GM12878 (cell line): Measurements from ENCODE around the gene PDE8B.

ENCODE experiments used
- CTCF ChIP-seq, 3 experiments: IDR thresholded peaks in 2 of 3; conservative IDR thresholded peaks in 1 of 3; 2 replicates each; pipeline ENCODE4 v1.5.1; 2011; ENCODE audit warnings: low read depth in 3 of 3, low read length in 3 of 3, mild to moderate bottlenecking in 3 of 3, control low read depth in 2 of 3, moderate library complexity in 2 of 3, inconsistent platforms in 1 of 3, mixed read lengths in 1 of 3; ENCODE audit not compliant: control insufficient read depth in 2 of 3, insufficient read depth in 1 of 3; ENCODE audit errors: extremely low read depth in 1 of 3
- MYC ChIP-seq: IDR thresholded peaks from 2 replicates; pipeline ENCODE4 v1.6.1; 2011; ENCODE audit warnings: mild to moderate bottlenecking, low read length, moderate library complexity, inconsistent platforms; ENCODE audit not compliant: insufficient read depth, insufficient replicate concordance, insufficient read length, severe bottlenecking
- POLR2A ChIP-seq: IDR thresholded peaks from 2 replicates; pipeline ENCODE4 v1.6.1; 2011; ENCODE audit warnings: low read depth, mild to moderate bottlenecking, low read length
- POLR2AphosphoS5 ChIP-seq: IDR thresholded peaks from 2 replicates; pipeline ENCODE4 v1.6.1; 2011; ENCODE audit warnings: mild to moderate bottlenecking, low read length, inconsistent platforms

DNA sequence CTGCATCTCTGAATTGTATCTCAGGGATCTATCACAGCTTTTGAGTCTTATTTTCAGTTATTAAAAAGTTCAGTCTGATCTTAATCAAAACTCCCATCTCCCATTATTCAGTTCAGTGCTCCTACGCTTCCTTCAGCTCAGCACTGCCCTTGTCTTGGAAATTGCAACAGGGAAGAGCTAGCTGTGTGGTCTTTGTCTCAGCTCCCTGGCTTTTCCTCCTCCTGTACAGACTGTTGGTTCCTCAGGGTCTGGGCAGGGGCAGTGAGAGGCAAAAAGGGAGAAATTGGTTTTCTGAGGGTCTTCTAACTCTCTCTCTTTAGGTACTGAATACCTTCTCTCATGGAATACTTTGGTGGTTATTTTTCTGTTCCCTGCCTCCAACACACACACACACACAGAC lies 48.2 kb downstream of the PDE8B start:
- TF ChIP-seq CTCF (IDR thresholded peaks at IDR 0.05 in 2 of 3, conservative IDR thresholded peaks at IDR 0.05 in 1 of 3; ENCODE audit: control insufficient read depth in 2 of 3, extremely low read depth in 1 of 3, insufficient read depth in 1 of 3, low read depth in 3 of 3, low read length in 3 of 3) (no peak), POLR2A (no peak), POLR2AphosphoS5 (no peak), MYC (no peak)
